DND-41 (cell line): ENCODE measurements around the gene COL23A1.

Experiments used
- ATAC-seq: fragments of 200-7000 bp; cut with Tn5 transposase; 3 replicates; pipeline ENCODE4 v1.9.1; 2021; ENCODE audit warnings: low read depth; ENCODE audit not compliant: insufficient read depth
- DNase-seq: peaks from one replicate; pipeline ENCODE4 v3.0.0-alpha.2; 2020
- H2AFZ ChIP-seq: 2 replicates; pipeline ENCODE4 v1.6.0; 2012; ENCODE audit warnings: low read depth, low read length
- H3K27ac ChIP-seq: 2 replicates; pipeline ENCODE4 v1.5.1; 2012; ENCODE audit warnings: low read length, inconsistent platforms
- H3K27me3 ChIP-seq: fragments of 200-600 bp; sonication (generic); 2 replicates; pipeline ENCODE4 v1.6.0; 2012; ENCODE audit warnings: low read length, mild to moderate bottlenecking, inconsistent platforms; ENCODE audit not compliant: insufficient read depth, poor library complexity
- H3K36me3 ChIP-seq: 2 replicates; pipeline ENCODE4 v1.5.1; 2012; ENCODE audit warnings: low read length, inconsistent platforms; ENCODE audit not compliant: insufficient read depth
- H3K4me1 ChIP-seq: 2 replicates; pipeline ENCODE4 v1.5.1; 2012; ENCODE audit warnings: mild to moderate bottlenecking, low read length; ENCODE audit not compliant: insufficient read depth
- H3K4me2 ChIP-seq: 2 replicates; pipeline ENCODE4 v1.6.0; 2012; ENCODE audit warnings: mild to moderate bottlenecking, moderate library complexity, low read length, inconsistent platforms; ENCODE audit not compliant: insufficient read depth
- H3K4me3 ChIP-seq, 2 experiments: fragments of 200-600 bp in 1 of 2; shearing (Covaris generic) in 1 of 2; 2 replicates each; pipeline ENCODE4 v1.5.1; 2012 to 2016; ENCODE audit warnings: inconsistent platforms in 2 of 2, low read length in 2 of 2, mild to moderate bottlenecking in 2 of 2, low read depth in 1 of 2, moderate library complexity in 1 of 2
- H3K79me2 ChIP-seq: 2 replicates; pipeline ENCODE4 v1.6.0; 2012; ENCODE audit warnings: low read length, inconsistent platforms; ENCODE audit not compliant: insufficient read depth
- H3K9ac ChIP-seq: 2 replicates; pipeline ENCODE4 v1.6.0; 2012; ENCODE audit warnings: low read depth, mild to moderate bottlenecking, inconsistent platforms, low read length, moderate library complexity
- H3K9me3 ChIP-seq: 2 replicates; pipeline ENCODE4 v1.5.1; 2012; ENCODE audit warnings: low read length, moderate library complexity, mild to moderate bottlenecking, inconsistent platforms; ENCODE audit not compliant: insufficient read depth, severe bottlenecking
- H4K20me1 ChIP-seq: 2 replicates; pipeline ENCODE4 v1.6.0; 2012; ENCODE audit warnings: low read length; ENCODE audit not compliant: insufficient read depth
- CTCF ChIP-seq: IDR thresholded peaks from 2 replicates; pipeline ENCODE4 v1.5.1; 2012; ENCODE audit warnings: borderline replicate concordance, low read length, moderate library complexity, mild to moderate bottlenecking; ENCODE audit not compliant: poor library complexity, severe bottlenecking; ENCODE audit errors: extremely low read depth
- EZH2 ChIP-seq: IDR thresholded peaks from 3 replicates; pipeline ENCODE4 v1.6.1; 2012; ENCODE audit warnings: borderline replicate concordance, low read depth, mild to moderate bottlenecking, moderate library complexity, low read length, inconsistent platforms; ENCODE audit not compliant: severe bottlenecking

Gene COL23A1

GRCh38 chr5:178237431-178238312, 352.5 kb downstream of the COL23A1 start:
- Histone ChIP-seq H3K27me3 (no peaks in the 10 kb centered on the region), H3K4me1 (peaks cover 25% of the 10 kb centered on the region), H3K9ac (peak overlapping the region; percentile 10; the same call in 1 of the 2 replicates), H2AFZ (no peak overlapping the region), H3K9me3 (no peaks in the 10 kb centered on the region), H3K36me3 (no peaks in the 10 kb centered on the region), H3K27ac (no peak overlapping the region), H4K20me1 (no peaks in the 10 kb centered on the region), H3K4me3 (no peak overlapping the region), H3K4me2 (no peak overlapping the region), H3K79me2 (no peaks in the 10 kb centered on the region)
- DNase-seq (no peak), ATAC-seq (no peak)
- no peak for TF ChIP-seq CTCF
- no peak for TF ChIP-seq EZH2

GRCh38 chr5:178236679-178237078, 353.5 kb downstream of the COL23A1 start:
- H3K4me1 ChIP-seq, result peaks cover 26% of the 10 kb centered on the region
- H4K20me1 ChIP-seq, result peaks cover 4% of the 10 kb centered on the region
- H3K79me2 ChIP-seq, result peaks cover 8% of the 10 kb centered on the region
- H3K4me2 ChIP-seq, result no peak overlapping the region
- DNase-seq (no peak), ATAC-seq (no peak)
- no peak overlapping the region for H3K4me3 ChIP-seq
- no peaks in the 10 kb centered on the region for H3K27me3 ChIP-seq
- H3K9me3 ChIP-seq, result no peaks in the 10 kb centered on the region
- H3K27ac ChIP-seq, result no peak overlapping the region
- no peak overlapping the region for H2AFZ ChIP-seq
- no peak for TF ChIP-seq EZH2
- TF ChIP-seq CTCF, result no peak
- no peak overlapping the region for H3K9ac ChIP-seq
- H3K36me3 ChIP-seq, result peaks cover 5% of the 10 kb centered on the region; the same call in 1 of the 2 replicates

GRCh38 chr5:178236126-178236525, 354.1 kb downstream of the COL23A1 start:
- Histone ChIP-seq H3K4me3 (no peak overlapping the region), H2AFZ (no peak overlapping the region), H3K36me3 (peaks cover 10% of the 10 kb centered on the region), H3K27me3 (no peaks in the 10 kb centered on the region), H3K4me2 (no peak overlapping the region), H3K27ac (no peak overlapping the region), H3K79me2 (peaks cover 14% of the 10 kb centered on the region), H3K9me3 (no peaks in the 10 kb centered on the region), H4K20me1 (peaks cover 10% of the 10 kb centered on the region), H3K9ac (no peak overlapping the region), H3K4me1 (peaks cover 26% of the 10 kb centered on the region)
- DNase-seq (no peak), ATAC-seq (no peak)
- TF ChIP-seq EZH2 (no peak), CTCF (no peak)
